ENCODE results near the gene ANKUB1. TPM values are rescaled to one million over a fixed set of nuclear protein-coding genes. Genes with fewer than 3 reads are reported as not detected.
A peak's percentile ranks its signal among the peaks of the same experiment; 100 is the strongest.

ANKUB1 gene
- total RNA-seq, 1 donor from 2014 or later = 2.1 TPM

GRCh38 chr3:149753717-149754116 is 38.6 kb downstream of the ANKUB1 start:
- FAIRE-seq = no peak
- no peak overlapping the region for H3K4me3 ChIP-seq (ENCODE audit: low read depth, low read length)
- TF ChIP-seq CTCF (IDR thresholded peaks at IDR 0.05; ENCODE audit: insufficient read depth, low read length, severe bottlenecking) = no peak
- H3K27me3 ChIP-seq (ENCODE audit: control insufficient read depth, insufficient read depth, low read length) = no peaks in the 10 kb centered on the region
- no peak for DNase-seq (ENCODE audit: low read depth)
- no peaks in the 10 kb centered on the region for H3K36me3 ChIP-seq (ENCODE audit: control insufficient read depth, insufficient read depth, low read length)

GRCh38 chr3:149752788-149753136 is 39.6 kb downstream of the ANKUB1 start:
- FAIRE-seq = no peak

GRCh38 chr3:149752051-149752787 is 40.1 kb downstream of the ANKUB1 start, which contains the start of gene COMMD2:
TSS of gene COMMD2 (minus strand) at chr3:149752489. CDS start at chr3:149752444, 45 bp downstream.
- Histone ChIP-seq H3K27me3 (ENCODE audit: control insufficient read depth, insufficient read depth, low read length) (no peaks in the 10 kb centered on the region), H3K36me3 (ENCODE audit: control insufficient read depth, insufficient read depth, low read length) (peaks cover 6% of the 10 kb centered on the region), H3K4me3 (ENCODE audit: low read depth, low read length) (peak within 1 kb of the TSS; percentile 89)
- peak; percentile 88 for DNase-seq (ENCODE audit: low read depth)
- FAIRE-seq = no peak
- TF ChIP-seq CTCF (IDR thresholded peaks at IDR 0.05; ENCODE audit: insufficient read depth, low read length, severe bottlenecking) = peak; percentile 33

More at GRCh38 chr3:149752788-149753136, 39.6 kb downstream of the ANKUB1 start:
- Histone ChIP-seq H3K27me3 (ENCODE audit: control insufficient read depth, insufficient read depth, low read length) (no peaks in the 10 kb centered on the region), H3K4me3 (ENCODE audit: low read depth, low read length) (peak overlapping the region; percentile 89), H3K36me3 (ENCODE audit: control insufficient read depth, insufficient read depth, low read length) (peaks cover 5% of the 10 kb centered on the region)
- DNase-seq (ENCODE audit: low read depth) = no peak
- no peak for TF ChIP-seq CTCF (IDR thresholded peaks at IDR 0.05; ENCODE audit: insufficient read depth, low read length, severe bottlenecking)

GRCh38 chr3:149751551-149751950 is 40.8 kb downstream of the ANKUB1 start:
- DNase-seq (ENCODE audit: low read depth) = no peak
- TF ChIP-seq CTCF (IDR thresholded peaks at IDR 0.05; ENCODE audit: insufficient read depth, low read length, severe bottlenecking) = no peak
- no peak for FAIRE-seq

GRCh38 chr3:149744606-149745005 is 47.7 kb downstream of the ANKUB1 start:
- DNase-seq (ENCODE audit: low read depth) = no peak
- no peaks in the 10 kb centered on the region for H3K27me3 ChIP-seq (ENCODE audit: control insufficient read depth, insufficient read depth, low read length)
- H3K4me3 ChIP-seq (ENCODE audit: low read depth, low read length) = no peak overlapping the region
- no peak for FAIRE-seq
- H3K36me3 ChIP-seq (ENCODE audit: control insufficient read depth, insufficient read depth, low read length) = peaks cover 9% of the 10 kb centered on the region
- no peak for TF ChIP-seq CTCF (IDR thresholded peaks at IDR 0.05; ENCODE audit: insufficient read depth, low read length, severe bottlenecking)

More at GRCh38 chr3:149751551-149751950, 40.8 kb downstream of the ANKUB1 start:
- peaks cover 7% of the 10 kb centered on the region for H3K36me3 ChIP-seq (ENCODE audit: control insufficient read depth, insufficient read depth, low read length)
- H3K4me3 ChIP-seq (ENCODE audit: low read depth, low read length) = peak overlapping the region; percentile 89
- no peaks in the 10 kb centered on the region for H3K27me3 ChIP-seq (ENCODE audit: control insufficient read depth, insufficient read depth, low read length)

Measured in bronchial epithelial cell (primary cell).